B cell (primary cell): ENCODE measurements around the gene CSDE1. TPM values are rescaled to one million over a fixed set of nuclear protein-coding genes. Genes with fewer than 3 reads are reported as not detected.
A peak's percentile ranks its signal among the peaks of the same experiment; 100 is the strongest.
"Not testable (repeated sequence)": the region's sequence is repeated elsewhere in the genome, so short reads cannot be mapped to it uniquely, and the experiment has no call there.

ENCODE experiments used
- ATAC-seq: fragments of 200-7000 bp; cut with Tn5 transposase; one replicate; pipeline ENCODE4 v1.10.0; 2021; ENCODE audit warnings: low read depth, mild to moderate bottlenecking, moderate number of reproducible peaks, moderate library complexity
- CTCF ChIA-PET: fragments of 350-600 bp; sonication (Branson Sonifier 250); formaldehyde crosslinking; loops from one replicate; lab custom pipeline; 2021; ENCODE audit warnings: antibody characterized with exemption, inconsistent platforms; lab: Charles Lee
- POLR2A ChIA-PET: fragments of 350-600 bp; sonication (Branson Sonifier 250); formaldehyde crosslinking; loops from one replicate; lab custom pipeline; 2021; ENCODE audit warnings: antibody characterized with exemption; lab: Charles Lee
- DNase-seq: peaks from one replicate; pipeline ENCODE4 v3.0.0; 2013
- H2AFZ ChIP-seq: 2 replicates; pipeline ENCODE4 v1.6.1; 2012; ENCODE audit warnings: mild to moderate bottlenecking, low read depth, low read length; ENCODE audit not compliant: insufficient read depth, poor library complexity, severe bottlenecking
- H3K27ac ChIP-seq, 2 donors: 1 replicate in 1 of 2; 2 replicates in 1 of 2; pipeline ENCODE4 v1.5.1; 2012 to 2013; ENCODE audit warnings: low read length in 2 of 2, mild to moderate bottlenecking in 2 of 2, moderate library complexity in 1 of 2
- H3K27me3 ChIP-seq, 4 experiments: fragments of 200-600 bp in 1 of 4; sonication (generic) in 1 of 4; replicated peaks in 1 of 4; 1 replicate in 2 of 4; 2 replicates in 2 of 4; pipeline versions ENCODE4 v1.6.1 to v1.7.0; 2013 to 2016; ENCODE audit warnings: low read length in 3 of 4, mild to moderate bottlenecking in 2 of 4, mixed read lengths in 1 of 4, moderate library complexity in 1 of 4; ENCODE audit not compliant: insufficient read depth in 4 of 4, control insufficient read depth in 3 of 4; ENCODE audit errors: control extremely low read depth in 1 of 4
- H3K36me3 ChIP-seq, 2 experiments: replicated peaks in 1 of 2; 1 replicate in 1 of 2; 2 replicates in 1 of 2; pipeline versions ENCODE4 v1.6.1 to v1.7.1; 2013; ENCODE audit warnings: low read length in 1 of 2; ENCODE audit not compliant: insufficient read depth in 2 of 2, control insufficient read depth in 1 of 2; ENCODE audit errors: control extremely low read depth in 1 of 2, extremely low read depth in 1 of 2
- H3K4me1 ChIP-seq, 2 donors: fragments of 200-600 bp in 1 of 2; sonication (generic) in 1 of 2; 1 replicate in 1 of 2; 2 replicates in 1 of 2; pipeline versions ENCODE4 v1.5.1 to v1.6.1; 2013 to 2017; ENCODE audit warnings: low read length in 2 of 2; ENCODE audit not compliant: control insufficient read depth in 2 of 2, insufficient read depth in 2 of 2
- H3K4me2 ChIP-seq: replicated peaks from 2 replicates; pipeline ENCODE3; 2012; ENCODE audit warnings: mild to moderate bottlenecking, low read depth, low read length; ENCODE audit not compliant: poor library complexity, severe bottlenecking
- H3K4me3 ChIP-seq, 5 experiments: fragments of 200-600 bp in 1 of 5; sonication (generic) in 1 of 5; 1 replicate in 3 of 5; 2 replicates in 2 of 5; pipeline versions ENCODE4 v1.5.1 to v1.7.0; 2011 to 2016; ENCODE audit warnings: low read length in 4 of 5, mild to moderate bottlenecking in 4 of 5, low read depth in 2 of 5, control low read depth in 1 of 5, moderate library complexity in 1 of 5; ENCODE audit not compliant: insufficient read depth in 1 of 5; ENCODE audit errors: control extremely low read depth in 1 of 5, extremely low read depth in 1 of 5
- H3K79me2 ChIP-seq: fragments of 200-600 bp; sonication (generic); one replicate; pipeline ENCODE4 v1.6.0; 2016; ENCODE audit warnings: low read length; ENCODE audit not compliant: control insufficient read depth, insufficient read depth
- H3K9ac ChIP-seq: fragments of 200-600 bp; sonication (generic); 2 replicates; pipeline ENCODE4 v1.6.1; 2017; ENCODE audit warnings: mild to moderate bottlenecking, low read length, moderate library complexity
- H3K9me3 ChIP-seq, 3 donors: one replicate each; pipeline versions ENCODE4 v1.6.1 to v1.7.1; 2013; ENCODE audit warnings: low read length in 2 of 3; ENCODE audit not compliant: control insufficient read depth in 2 of 3, insufficient read depth in 1 of 3; ENCODE audit errors: control extremely low read depth in 1 of 3
- H4K20me1 ChIP-seq: 2 replicates; pipeline ENCODE4 v1.6.0; 2012; ENCODE audit warnings: mild to moderate bottlenecking, low read length; ENCODE audit not compliant: insufficient read depth, control insufficient read depth, poor library complexity, severe bottlenecking
- H3K27ac Mint-ChIP-seq: one replicate; pipeline ENCODE4 v1.8.0; 2021; ENCODE audit warnings: mixed read lengths
- H3K27me3 Mint-ChIP-seq: one replicate; pipeline ENCODE4 v1.8.0; 2021; ENCODE audit warnings: mixed read lengths
- H3K4me1 Mint-ChIP-seq: one replicate; pipeline ENCODE4 v1.8.0; 2021; ENCODE audit warnings: mixed read lengths
- H3K4me3 Mint-ChIP-seq: one replicate; pipeline ENCODE4 v1.8.0; 2021; ENCODE audit warnings: mixed read lengths
- H3K9me3 Mint-ChIP-seq: one replicate; pipeline ENCODE4 v1.8.0; 2022; ENCODE audit warnings: mixed read lengths; ENCODE audit not compliant: insufficient read depth
- CTCF ChIP-seq: fragments of 200-600 bp; IDR thresholded peaks from one replicate; pipeline ENCODE4 v1.8.0; 2022; ENCODE audit warnings: antibody characterized with exemption, mild to moderate bottlenecking
- EZH2 ChIP-seq: IDR thresholded peaks from 2 replicates; pipeline ENCODE4 v1.6.1; 2012; ENCODE audit warnings: borderline replicate concordance, low read depth, mild to moderate bottlenecking, moderate library complexity, low read length; ENCODE audit not compliant: insufficient read depth, poor library complexity, severe bottlenecking
- WGBS: methylation state at CpG from one replicate; pipeline ENCODE4 v1.1.5; 2013; ENCODE audit warnings: missing lambda C conversion rate; ENCODE audit not compliant: insufficient coverage; 5-methylcytosine and 5-hydroxymethylcytosine counted together
- intact Hi-C: fragments of 100-400 bp; cut with micrococcal nuclease; formaldehyde crosslinking; loops from one replicate; pipeline ENCODE4 v1.10.0; 2022
- polyA minus RNA-seq: library from RNA; depleted of rRNA, polyadenylated mRNA; stranded (reverse); fragments of >200 nt; gene quantifications from 2 replicates; pipeline ENCODE4 v1.2.3, GENCODE V29; 2012
- polyA plus RNA-seq: library from polyadenylated mRNA; depleted of rRNA; stranded (reverse); fragments of >200 nt; gene quantifications from 2 replicates; pipeline ENCODE4 v1.2.3, GENCODE V29; 2012
- total RNA-seq, 2 donors: library from RNA; stranded (reverse); fragments of 120-200 nt in 1 of 2; gene quantifications; 1 replicate in 1 of 2; 2 replicates in 1 of 2; pipeline versions ENCODE4 v1.2.3 to v1.2.4, GENCODE V29; 2013 to 2022

Gene CSDE1
- total RNA-seq (443 and 454 TPM in 2 replicates), polyA plus RNA-seq (114 and 194 TPM in 2 replicates), polyA minus RNA-seq (158 and 285 TPM in 2 replicates)
- total RNA-seq (2013), result 343 TPM

GRCh38 chr1:114757455-114758255 lies at the start of gene CSDE1:
CSDE1 (minus strand) TSS chr1:114757984; CDS start chr1:114739890, 18,094 bp downstream.
- peak within 1 kb of the TSS; percentile 80 for H3K4me2 ChIP-seq
- WGBS, result under 1% methylated on average over 50 of the region's 50 CpGs
- peak within 1 kb of the TSS; percentile 100 for H3K4me3 Mint-ChIP-seq
- CTCF ChIA-PET, result interaction anchor here (0.6 to 1.5 kb wide), 2 partner anchors 41 to 1080 kb away, joined by 3 to 4 read pairs; partner anchors contain the start of gene NRAS
- no peak for TF ChIP-seq EZH2
- TF ChIP-seq CTCF, result no peak
- H4K20me1 ChIP-seq, result peaks cover 47% of the 10 kb centered on the region
- peaks cover 0 to 3% of the 10 kb centered on the region in 2 experiments for H3K36me3 ChIP-seq
- H3K4me3 ChIP-seq, result peak within 1 kb of the TSS; percentile 81 to 100 (median 100)
- POLR2A ChIA-PET, result interaction anchor here (1.1 to 1.4 kb wide), 3 partner anchors 22 to 247 kb away, joined by 5 to 16 read pairs (median 6); partner anchors contain the start of genes NRAS, SIKE1 and TRIM33
- H3K27me3 Mint-ChIP-seq, result no peaks in the 10 kb centered on the region
- no peaks in the 10 kb centered on the region for H3K9me3 Mint-ChIP-seq
- peaks cover 44 to 45% of the 10 kb centered on the region in 2 donors for H3K4me1 ChIP-seq
- ATAC-seq, result peak; percentile 89
- peak within 1 kb of the TSS; percentile 98 for H2AFZ ChIP-seq
- peak within 1 kb of the TSS; percentile 100 for H3K27ac Mint-ChIP-seq
- peak within 1 kb of the TSS; percentile 100 for H3K9ac ChIP-seq
- no peaks in the 10 kb centered on the region for H3K27me3 ChIP-seq
- H3K4me1 Mint-ChIP-seq, result peaks cover 56% of the 10 kb centered on the region
- H3K79me2 ChIP-seq, result peaks cover 59% of the 10 kb centered on the region
- DNase-seq, result peak; percentile 98
- intact Hi-C loops, result loop anchor here (1.0 to 5.0 kb wide), 8 partner anchors 23 to 999 kb away; partner anchors contain the start of genes BCAS2, NRAS, PHTF1 and RSBN1
- H3K9me3 ChIP-seq, result peaks cover 0 to 2% (median 0%) of the 10 kb centered on the region in 3 donors
- H3K27ac ChIP-seq, result peak within 1 kb of the TSS; percentile 99 to 100

- H3K9me3 Mint-ChIP-seq, H3K4me2 ChIP-seq, H3K27me3 ChIP-seq, H3K4me3 ChIP-seq, H4K20me1 ChIP-seq, H3K79me2 ChIP-seq, H3K27ac Mint-ChIP-seq, H3K9ac ChIP-seq, CTCF ChIA-PET, H3K36me3 ChIP-seq, POLR2A ChIA-PET, H3K4me1 Mint-ChIP-seq, H2AFZ ChIP-seq, DNase-seq, H3K4me1 ChIP-seq, H3K4me3 Mint-ChIP-seq, H3K27ac ChIP-seq, ATAC-seq, intact Hi-C loops, H3K9me3 ChIP-seq: not testable (repeated sequence)
- peaks cover 36% of the 10 kb centered on the region for H3K27me3 Mint-ChIP-seq
- 94% methylated on average over 14 of the region's 33 CpGs for WGBS
These were observed 46.7 kb upstream of the CSDE1 start for GRCh38 chr1:114804449-114804848.
